Liver (tissue), 9 donors: ENCODE measurements around the gene ZNF569. TPM values are rescaled to one million over a fixed set of nuclear protein-coding genes. Genes with fewer than 3 reads are reported as not detected.
A peak's percentile ranks its signal among the peaks of the same experiment; 100 is the strongest.
"Not testable (repeated sequence)": the region's sequence is repeated elsewhere in the genome, so short reads cannot be mapped to it uniquely, and the experiment has no call there.

Experiments used
- DNase-seq: peaks from one replicate; pipeline ENCODE4 v3.0.0-alpha.2; 2017; ENCODE audit warnings: low spot score
- H3K27ac ChIP-seq, 2 donors: one replicate each; pipeline ENCODE4 v1.7.0; 2013; ENCODE audit warnings: inconsistent platforms in 2 of 2, low read length in 2 of 2, control low read depth in 1 of 2, low read depth in 1 of 2, mild to moderate bottlenecking in 1 of 2
- H3K27me3 ChIP-seq, 4 donors: one replicate each; pipeline versions ENCODE4 v1.6.1 to v1.7.0; 2013; ENCODE audit warnings: low read length in 3 of 4, inconsistent platforms in 1 of 4, mild to moderate bottlenecking in 1 of 4, moderate library complexity in 1 of 4; ENCODE audit not compliant: control insufficient read depth in 4 of 4, insufficient read depth in 4 of 4
- H3K36me3 ChIP-seq, 4 donors: one replicate each; pipeline versions ENCODE4 v1.6.1 to v1.7.0; 2013; ENCODE audit warnings: low read length in 3 of 4, mild to moderate bottlenecking in 3 of 4, low read depth in 1 of 4, moderate library complexity in 1 of 4; ENCODE audit not compliant: control insufficient read depth in 4 of 4, insufficient read depth in 3 of 4
- H3K4me1 ChIP-seq, 4 donors: one replicate each; pipeline versions ENCODE4 v1.6.1 to v1.7.0; 2013; ENCODE audit warnings: low read length in 3 of 4, mild to moderate bottlenecking in 3 of 4, moderate library complexity in 1 of 4; ENCODE audit not compliant: control insufficient read depth in 4 of 4, insufficient read depth in 4 of 4
- H3K4me3 ChIP-seq, 3 donors: one replicate each; pipeline versions ENCODE4 v1.6.1 to v1.7.0; 2013; ENCODE audit warnings: low read length in 3 of 3, control low read depth in 1 of 3, low read depth in 1 of 3, mild to moderate bottlenecking in 1 of 3
- H3K9ac ChIP-seq, 2 donors: one replicate each; pipeline ENCODE4 v1.7.0; 2013; ENCODE audit warnings: low read length in 2 of 2, mild to moderate bottlenecking in 2 of 2, moderate library complexity in 2 of 2, control low read depth in 1 of 2, low read depth in 1 of 2
- H3K9me3 ChIP-seq, 4 donors: one replicate each; pipeline versions ENCODE4 v1.6.1 to v1.7.0; 2013; ENCODE audit warnings: low read length in 3 of 4; ENCODE audit not compliant: control insufficient read depth in 4 of 4
- ATF3 ChIP-seq: IDR thresholded peaks from 2 replicates; pipeline ENCODE4 v1.6.1; 2016; ENCODE audit warnings: antibody characterized with exemption
- CTCF ChIP-seq: fragments of 150-350 bp; IDR thresholded peaks from 2 replicates; pipeline ENCODE4 v1.5.1; 2017; ENCODE audit warnings: improper control_type of control experiment, low read depth, low read length; ENCODE audit not compliant: missing input control
- EGR1 ChIP-seq, 2 donors: IDR thresholded peaks; 2 replicates each; pipeline ENCODE4 v1.6.1; 2016 to 2018; ENCODE audit warnings: antibody characterized with exemption in 2 of 2, low read depth in 2 of 2
- FOXA1 ChIP-seq: IDR thresholded peaks from 2 replicates; pipeline ENCODE4 v1.6.1; 2016; ENCODE audit warnings: antibody characterized with exemption
- FOXA2 ChIP-seq: IDR thresholded peaks from 2 replicates; pipeline ENCODE4 v1.6.1; 2016; ENCODE audit warnings: antibody characterized with exemption
- GABPA ChIP-seq, 2 donors: IDR thresholded peaks in 1 of 2; conservative IDR thresholded peaks in 1 of 2; 2 replicates each; pipeline ENCODE4 v1.6.1; 2016; ENCODE audit warnings: antibody characterized with exemption in 2 of 2, mild to moderate bottlenecking in 1 of 2, moderate library complexity in 1 of 2
- HNF4A ChIP-seq, 2 donors: conservative IDR thresholded peaks; 2 replicates each; pipeline ENCODE4 v1.6.1; 2016; ENCODE audit warnings: antibody characterized with exemption in 2 of 2, mild to moderate bottlenecking in 2 of 2
- HNF4G ChIP-seq: IDR thresholded peaks from 2 replicates; pipeline ENCODE4 v1.6.1; 2016; ENCODE audit warnings: antibody characterized with exemption
- JUND ChIP-seq, 2 donors: IDR thresholded peaks; 2 replicates each; pipeline ENCODE4 v1.6.1; 2016; ENCODE audit warnings: antibody characterized with exemption in 2 of 2
- MAX ChIP-seq: IDR thresholded peaks from 2 replicates; pipeline ENCODE4 v1.6.1; 2016; ENCODE audit warnings: antibody characterized with exemption
- NR2F2 ChIP-seq: IDR thresholded peaks from 2 replicates; pipeline ENCODE4 v1.6.1; 2016; ENCODE audit warnings: antibody characterized with exemption
- RAD21 ChIP-seq, 2 donors: IDR thresholded peaks; 2 replicates each; pipeline ENCODE4 v1.6.1; 2016; ENCODE audit warnings: antibody characterized with exemption in 2 of 2, mild to moderate bottlenecking in 2 of 2
- REST ChIP-seq: IDR thresholded peaks from 2 replicates; pipeline ENCODE4 v1.6.1; 2016; ENCODE audit warnings: antibody characterized with exemption, mild to moderate bottlenecking
- RXRA ChIP-seq, 2 donors: IDR thresholded peaks; 2 replicates each; pipeline ENCODE4 v1.6.1; 2017 to 2018; ENCODE audit warnings: antibody characterized with exemption in 2 of 2, mild to moderate bottlenecking in 1 of 2
- SP1 ChIP-seq: IDR thresholded peaks from 2 replicates; pipeline ENCODE4 v1.6.1; 2018; ENCODE audit warnings: antibody characterized with exemption, mild to moderate bottlenecking
- TAF1 ChIP-seq: conservative IDR thresholded peaks from 2 replicates; pipeline ENCODE4 v1.6.1; 2016; ENCODE audit warnings: antibody characterized with exemption, mild to moderate bottlenecking
- YY1 ChIP-seq: IDR thresholded peaks from 2 replicates; pipeline ENCODE4 v1.6.1; 2016; ENCODE audit warnings: antibody characterized with exemption, mild to moderate bottlenecking
- ZBTB33 ChIP-seq: IDR thresholded peaks from 2 replicates; pipeline ENCODE4 v1.6.1; 2016; ENCODE audit warnings: antibody characterized with exemption
- WGBS: extraction: QIAGEN DNeasy Blood & Tissue Kit; methylation state at CpG from one replicate; pipeline ENCODE4 v1.1.7; 2013; 5-methylcytosine and 5-hydroxymethylcytosine counted together
- polyA plus RNA-seq, 2 donors: library from polyadenylated mRNA; stranded (reverse) in 1 of 2; unstranded in 1 of 2; fragments of 200-250 nt in 1 of 2; fragments of >200 nt in 1 of 2; fragmentation: Nextera tagmentation in 1 of 2; extraction: Ambion mirVana in 1 of 2; gene quantifications; one replicate each; pipeline versions ENCODE4 v1.2.1 to v1.2.3, GENCODE V29; 2013 to 2015
- total RNA-seq, 2 donors: library from RNA; depleted of rRNA; stranded (reverse); fragments of >200 nt; gene quantifications; one replicate each; pipeline ENCODE4 v1.2.3, GENCODE V29; 2014
- donor health status: healthy.
- donor health status: healthy.
- donor health status: healthy.
- donor health status: healthy.
- donor health status: healthy.

Gene ZNF569
- total and polyA plus RNA-seq, 4 donors: 0.90 to 6.2 (median 1.3) TPM

GRCh38 chr19:37389234-37389633, 78.0 kb downstream of the ZNF569 start (continued):
- TF ChIP-seq CTCF (no peak), MAX (no peak)

- H3K27ac ChIP-seq: peak within 1 kb of the TSS; percentile 81 to 86
- TF ChIP-seq ZBTB33 (peak; percentile 98), MAX (peak; percentile 83), ATF3 (no peak), NR2F2 (no peak), FOXA1 (no peak), HNF4G (peak; percentile 21), YY1 (peak; percentile 88), GABPA (IDR thresholded peaks at IDR 0.05 in 1 of 2, conservative IDR thresholded peaks at IDR 0.05 in 1 of 2) (peak in 1 of 2 donors; percentile 85), SP1 (peak; percentile 61), REST (peak; percentile 41), RXRA (IDR thresholded peaks at IDR 0.05) (peak; percentile 56 to 69), RAD21 (IDR thresholded peaks at IDR 0.05) (peak in 1 of 2 donors; percentile 49), FOXA2 (no peak), EGR1 (IDR thresholded peaks at IDR 0.05; ENCODE audit: low read depth in 2 of 2) (no peak), JUND (IDR thresholded peaks at IDR 0.05) (no peak), CTCF (no peak), TAF1 (peak; percentile 51), HNF4A (conservative IDR thresholded peaks at IDR 0.05) (peak; percentile 51 to 70)
- DNase-seq: peak; percentile 94
- H3K4me1 ChIP-seq: peaks cover 0 to 10% (median 3%) of the 10 kb centered on the region in 4 donors
- peak within 1 kb of the TSS; percentile 67 to 99 (median 88) for H3K4me3 ChIP-seq
- WGBS: 2% methylated on average over 58 of the region's 58 CpGs
- H3K36me3 ChIP-seq: peaks cover 3 to 22% (median 18%) of the 10 kb centered on the region in 4 donors
- no peaks in the 10 kb centered on the region for H3K27me3 ChIP-seq
- peaks cover 10 to 26% (median 24%) of the 10 kb centered on the region in 4 donors for H3K9me3 ChIP-seq
- peak within 1 kb of the TSS; percentile 72 to 77 for H3K9ac ChIP-seq
These were observed 96.2 kb downstream of the ZNF569 start, which contains the start of gene ZNF527 for GRCh38 chr19:37370880-37371661. Gene ZNF527, plus strand, starts transcription at chr19:37371099. Its CDS starts 3,100 bp downstream, at chr19:37374199.

- DNase-seq, H3K27me3 ChIP-seq, H3K4me1 ChIP-seq: not testable (repeated sequence)
- peak overlapping the region; percentile 81 to 86 for H3K27ac ChIP-seq
- 17% methylated on average over 18 of the region's 18 CpGs for whole genome bisulfite sequencing
- H3K9ac ChIP-seq: peak overlapping the region; percentile 66 to 72
- peaks cover 6 to 23% (median 20%) of the 10 kb centered on the region in 4 donors for H3K9me3 ChIP-seq
- H3K36me3 ChIP-seq: peaks cover 3 to 16% (median 12%) of the 10 kb centered on the region in 4 donors
- H3K4me3 ChIP-seq: peak overlapping the region; percentile 67 to 99 (median 88)
These were observed 96.8 kb downstream of the ZNF569 start for GRCh38 chr19:37370386-37370879.
